MV-4-11 (cell line): ENCODE data around the gene POLD1.
"Not testable (repeated sequence)": the region's sequence is repeated elsewhere in the genome, so short reads cannot be mapped to it uniquely, and the experiment has no call there.

Source experiments
- DNase-seq: peaks from one replicate; lab custom pipeline; 2025; lab: John Stamatoyannopoulos, UW

POLD1 gene

DNA sequence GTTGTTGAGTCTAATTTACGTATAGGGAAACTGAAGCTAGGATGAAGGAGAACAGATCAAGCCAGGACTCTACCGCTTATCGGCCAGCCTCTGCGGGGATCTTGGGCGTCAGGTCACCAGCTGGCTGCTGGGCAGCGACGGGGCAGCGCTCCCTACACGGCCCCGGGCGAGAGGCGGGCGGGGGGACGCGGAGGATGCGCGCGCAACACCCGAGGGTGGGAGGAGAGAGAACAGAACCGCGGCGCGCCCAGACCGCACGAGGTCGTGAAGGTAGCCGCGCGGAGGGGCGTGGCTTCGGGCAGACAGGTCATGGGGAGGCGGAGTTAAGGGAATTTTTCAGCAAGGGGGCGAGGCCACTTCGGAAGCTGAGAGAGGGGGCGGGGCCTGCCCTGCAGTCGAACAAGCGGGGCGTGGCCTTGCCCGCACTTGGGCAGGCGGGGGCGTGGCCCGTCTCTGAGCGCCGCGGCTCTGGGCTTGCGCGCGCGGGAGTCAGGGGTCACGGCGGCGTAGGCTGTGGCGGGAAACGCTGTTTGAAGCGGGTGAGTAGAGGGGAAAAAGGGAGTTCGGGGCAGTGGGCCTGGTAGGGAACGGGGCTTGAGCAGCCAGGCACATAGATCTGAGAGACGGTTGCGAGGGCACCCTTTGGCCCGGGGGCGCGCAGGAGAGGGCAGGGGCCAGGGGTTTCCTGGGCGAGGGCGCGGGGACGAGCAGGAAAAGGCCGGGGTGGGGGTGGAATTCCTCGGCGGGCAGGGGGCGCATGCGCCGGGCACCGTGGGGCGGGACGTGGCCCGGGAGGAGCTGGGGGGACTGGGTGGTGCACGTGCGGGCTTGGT is at the start of gene POLD1:
Gene POLD1, plus strand, starts transcription at position 496 of the 833 bp plus-strand sequence. CDS start 14,505 bp downstream, outside the sequence.
- DNase-seq, result peak; percentile 98

DNA sequence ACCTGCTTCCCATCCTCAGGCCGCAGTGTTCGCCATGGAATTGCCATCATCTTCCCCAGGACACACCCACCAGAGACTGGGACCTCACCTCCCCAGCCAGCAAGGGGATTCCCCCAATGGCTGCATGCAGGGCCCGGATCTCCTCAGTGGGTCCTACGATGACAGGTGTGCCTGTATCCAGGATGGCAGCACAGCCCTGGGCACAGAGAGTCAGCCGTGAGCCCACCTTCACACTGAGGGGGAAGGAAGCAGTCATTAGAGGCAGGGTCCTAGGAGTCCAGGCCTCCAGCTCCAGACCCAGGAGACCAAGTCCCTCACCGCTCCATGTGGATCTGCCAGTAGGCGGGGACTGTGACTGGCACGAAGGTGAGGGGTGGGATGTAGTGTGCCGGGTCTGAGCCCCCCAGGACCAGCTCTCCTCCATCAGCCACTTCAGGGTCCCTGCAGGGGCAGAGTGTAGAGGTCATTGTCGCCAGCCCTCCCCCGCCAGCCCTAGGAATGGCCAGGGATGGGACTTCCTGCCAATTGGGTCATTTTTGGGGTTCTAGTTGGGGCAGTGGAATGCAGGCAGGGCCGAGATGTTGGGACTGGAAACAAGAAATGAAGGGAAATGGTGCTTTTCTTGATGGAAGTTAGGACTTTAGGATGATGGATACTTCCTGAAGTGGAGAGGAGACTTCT is 49.3 kb upstream of the POLD1 start:
- no peak for DNase-seq

DNA sequence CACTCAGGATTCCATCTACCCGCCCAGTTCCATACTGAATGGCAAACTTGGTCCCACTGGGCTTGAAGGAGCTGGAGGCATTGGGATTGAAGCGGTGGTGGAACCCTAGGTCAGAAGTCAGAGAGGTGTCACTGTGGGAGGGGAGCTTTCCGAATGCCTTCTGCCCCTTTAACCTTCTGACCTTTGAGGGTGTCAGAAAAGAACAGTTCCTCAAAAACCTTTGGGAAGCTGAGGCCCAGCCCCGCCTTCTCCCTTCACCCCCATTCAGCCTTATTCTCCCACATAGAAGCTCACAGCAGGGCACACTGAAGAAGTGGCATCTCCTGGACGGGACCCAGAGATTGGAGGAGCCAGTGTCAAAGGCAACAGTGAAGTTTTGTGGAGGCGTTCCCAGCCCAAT is 47.1 kb upstream of the POLD1 start:
- peak; percentile 45 for DNase-seq

DNA sequence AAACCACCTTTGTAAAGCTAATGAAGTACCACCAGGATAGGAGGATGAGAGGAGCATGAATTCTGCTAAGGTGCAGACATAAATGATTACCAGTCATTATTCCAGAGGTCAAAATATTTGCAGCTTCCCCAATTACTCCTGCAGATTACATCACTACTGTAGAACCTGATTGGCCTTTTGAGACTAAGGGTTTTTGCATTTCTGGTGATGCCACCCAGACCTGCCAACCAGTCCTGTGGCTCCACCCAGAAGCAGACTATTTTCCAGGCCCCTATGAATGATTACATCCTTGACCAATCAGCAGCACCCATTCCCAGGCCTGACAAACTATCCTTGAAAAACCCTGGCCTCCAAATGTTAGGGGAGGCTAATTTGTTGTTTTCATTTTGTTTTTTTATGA is 43.8 kb upstream of the POLD1 start:
- peak; percentile 54 for DNase-seq

DNA sequence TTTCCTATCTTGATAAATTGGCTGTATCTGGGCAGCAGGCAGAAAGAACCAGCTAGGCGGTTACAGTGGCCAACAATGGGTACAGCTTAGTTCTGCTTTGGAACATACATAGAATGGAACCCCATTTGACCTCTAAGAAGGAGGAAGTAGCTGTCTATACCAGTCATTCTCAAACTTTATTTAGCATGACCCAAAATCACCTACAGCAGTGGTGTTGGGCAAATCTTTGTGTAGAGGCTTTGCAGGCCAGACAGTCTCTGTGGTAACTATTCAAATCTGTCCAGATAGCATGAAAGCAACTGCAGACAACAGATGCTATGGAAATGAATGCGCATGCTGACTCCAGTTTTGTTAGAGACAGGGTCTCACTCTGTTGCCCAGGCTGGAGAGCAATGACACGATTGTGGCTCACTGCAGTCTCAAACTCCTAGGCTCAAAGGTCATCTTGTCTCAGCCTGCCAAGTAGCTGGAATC is 43.0 kb upstream of the POLD1 start:
- DNase-seq, result peak; percentile 100

DNA sequence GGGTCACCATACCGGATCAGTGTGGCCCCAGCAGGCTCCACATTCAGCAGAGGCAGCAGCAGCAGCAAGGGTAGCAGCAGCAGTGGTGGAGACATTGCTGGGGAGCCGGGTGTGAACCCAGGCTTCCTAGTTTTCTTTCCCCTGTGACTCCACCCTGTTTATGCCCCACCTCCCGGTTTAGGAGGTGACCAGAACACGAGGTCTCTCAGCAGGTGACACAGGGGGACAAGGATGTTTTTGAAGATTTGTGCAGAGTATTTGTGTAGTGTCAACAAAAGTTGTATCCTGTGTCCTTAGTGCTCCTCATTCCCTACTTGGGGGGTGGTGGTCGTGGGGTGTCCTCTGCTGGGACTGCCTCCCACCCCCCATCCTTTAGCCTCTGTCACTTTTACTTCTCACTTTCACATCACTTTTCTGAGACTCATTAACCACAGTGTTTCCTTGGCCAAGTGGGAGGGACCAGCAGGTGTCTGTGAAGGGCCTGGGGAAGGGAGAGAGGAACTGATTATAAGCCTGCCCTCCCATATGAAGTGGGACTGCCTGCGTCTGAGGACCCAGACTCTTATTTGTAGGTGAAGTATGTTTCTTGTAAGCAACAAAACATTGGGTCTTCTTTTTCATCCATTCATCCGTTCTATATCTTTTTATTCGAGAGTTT is 39.4 kb upstream of the POLD1 start:
- DNase-seq, result peak; percentile 95

DNA sequence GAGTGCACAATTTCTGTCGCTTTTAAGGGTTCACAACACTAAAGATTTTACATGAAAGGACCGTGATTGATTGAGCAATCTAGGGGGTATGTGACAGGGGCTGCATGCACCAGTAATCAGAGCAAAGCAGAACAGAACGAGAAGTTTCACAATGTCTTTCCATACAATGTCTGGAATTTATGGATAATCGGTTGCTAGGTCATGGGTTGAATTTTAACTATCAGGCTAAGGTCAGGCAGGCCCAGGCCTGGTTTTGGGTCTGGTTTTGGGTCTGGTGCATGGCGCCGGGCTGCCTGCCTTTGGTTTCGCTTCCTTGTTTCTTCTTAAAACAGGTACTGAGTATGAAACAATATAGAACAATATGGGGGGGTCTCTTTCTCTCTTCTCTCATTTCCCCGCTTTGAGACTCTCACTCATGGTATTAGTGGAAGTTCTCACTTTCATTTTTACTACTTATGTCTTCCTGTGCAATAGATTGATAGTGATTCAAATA is 37.0 kb upstream of the POLD1 start:
- peak; percentile 93 for DNase-seq

DNA sequence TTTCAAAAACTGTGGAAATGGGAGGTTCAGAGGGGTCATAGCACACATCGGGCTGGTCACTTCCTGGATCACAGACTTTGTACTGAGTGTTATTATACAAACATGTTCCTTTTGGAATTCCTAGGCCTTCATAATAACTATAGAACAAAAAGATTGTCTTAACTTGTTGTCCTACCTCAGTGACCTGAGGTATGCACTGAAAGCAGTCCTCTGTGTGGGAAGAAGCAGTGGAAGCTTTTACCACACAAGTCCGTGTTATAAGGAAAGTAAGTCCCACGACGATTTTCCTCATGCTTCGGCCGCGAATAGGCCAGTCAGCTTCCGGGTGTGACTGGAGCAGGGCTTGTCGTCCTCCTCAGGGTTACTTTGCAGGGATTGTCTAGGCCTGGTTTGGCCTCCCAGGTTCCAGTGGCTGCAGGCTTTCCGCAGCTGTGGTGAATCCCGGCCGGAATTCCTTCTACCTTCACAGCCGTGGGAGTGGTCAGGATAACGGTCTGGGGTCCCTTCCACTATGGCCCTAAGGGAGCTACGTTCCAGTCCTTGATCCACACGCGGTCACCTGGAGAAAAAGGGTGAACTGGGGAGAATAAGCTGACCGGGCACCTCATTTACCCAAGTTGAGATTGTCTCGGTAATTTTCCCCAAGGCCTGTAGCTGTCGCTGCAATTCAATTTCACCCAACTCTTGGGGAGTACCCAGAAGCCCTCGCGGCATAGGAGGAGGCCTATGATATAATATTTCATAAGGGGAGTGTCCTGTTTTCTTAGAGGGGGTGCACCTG is 34.7 kb upstream of the POLD1 start:
- no peak for DNase-seq

DNA sequence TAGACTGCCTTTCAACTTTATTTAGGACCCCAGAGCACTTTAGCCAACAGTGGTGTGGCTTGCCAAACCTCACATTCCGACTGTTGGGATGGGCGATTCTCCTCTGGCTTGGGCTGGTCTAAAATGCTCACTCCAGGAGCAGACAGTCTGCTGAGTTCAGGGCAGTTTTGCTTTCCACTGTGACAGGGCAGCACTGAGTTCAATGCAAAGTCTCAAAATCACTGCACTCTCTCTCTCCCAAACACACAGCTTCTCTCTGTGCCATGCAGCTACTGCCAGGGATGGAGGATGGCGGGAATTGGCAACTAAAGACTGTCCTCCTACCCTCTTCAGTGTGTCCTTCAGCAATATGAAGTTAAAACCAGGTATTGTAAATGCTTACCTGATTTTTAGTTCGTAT is 31.9 kb upstream of the POLD1 start:
- no peak for DNase-seq

DNA sequence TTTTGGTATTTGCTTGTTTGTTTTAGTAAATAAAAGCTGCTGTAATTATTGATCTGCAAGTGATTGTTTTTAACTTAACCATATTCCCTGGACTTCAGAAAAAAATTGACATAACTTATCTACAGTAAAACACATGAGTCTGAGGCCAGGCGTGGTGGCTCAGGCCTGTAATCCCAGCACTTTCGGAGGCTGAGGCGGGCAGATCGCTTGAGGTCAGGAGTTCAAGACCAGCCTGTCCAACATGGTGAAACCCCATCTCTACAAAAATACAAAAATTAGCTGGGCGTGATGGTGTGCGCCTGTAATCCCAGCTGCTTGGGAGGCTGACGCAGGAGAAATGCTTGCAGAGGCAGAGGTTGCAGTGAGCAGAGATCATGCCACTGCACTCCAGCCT is 30.7 kb upstream of the POLD1 start:
- not testable (repeated sequence) for DNase-seq

DNA sequence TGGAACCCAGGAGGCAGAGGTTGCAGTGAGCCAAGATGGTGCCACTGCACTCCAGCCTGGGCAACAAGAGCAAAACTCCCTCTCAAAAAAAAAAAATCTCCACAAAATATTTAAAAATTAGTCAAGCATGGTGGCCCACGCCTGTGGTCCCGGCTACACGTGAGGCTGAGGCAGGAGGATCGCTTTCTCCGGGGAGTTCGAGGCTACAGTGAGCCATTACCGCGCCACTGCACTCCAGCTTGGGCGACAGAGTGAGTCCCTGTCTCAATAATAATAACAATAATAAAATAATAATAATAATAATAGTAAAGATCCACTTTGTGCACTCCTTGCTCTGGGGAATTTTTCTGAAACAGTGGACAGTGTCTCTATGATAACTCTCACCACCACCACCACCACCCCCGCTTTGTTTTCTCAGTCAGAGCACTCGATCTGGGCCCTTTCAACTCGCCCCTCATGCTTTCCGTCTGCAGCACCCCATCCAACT is 27.4 kb upstream of the POLD1 start:
- DNase-seq, result no peak

DNA sequence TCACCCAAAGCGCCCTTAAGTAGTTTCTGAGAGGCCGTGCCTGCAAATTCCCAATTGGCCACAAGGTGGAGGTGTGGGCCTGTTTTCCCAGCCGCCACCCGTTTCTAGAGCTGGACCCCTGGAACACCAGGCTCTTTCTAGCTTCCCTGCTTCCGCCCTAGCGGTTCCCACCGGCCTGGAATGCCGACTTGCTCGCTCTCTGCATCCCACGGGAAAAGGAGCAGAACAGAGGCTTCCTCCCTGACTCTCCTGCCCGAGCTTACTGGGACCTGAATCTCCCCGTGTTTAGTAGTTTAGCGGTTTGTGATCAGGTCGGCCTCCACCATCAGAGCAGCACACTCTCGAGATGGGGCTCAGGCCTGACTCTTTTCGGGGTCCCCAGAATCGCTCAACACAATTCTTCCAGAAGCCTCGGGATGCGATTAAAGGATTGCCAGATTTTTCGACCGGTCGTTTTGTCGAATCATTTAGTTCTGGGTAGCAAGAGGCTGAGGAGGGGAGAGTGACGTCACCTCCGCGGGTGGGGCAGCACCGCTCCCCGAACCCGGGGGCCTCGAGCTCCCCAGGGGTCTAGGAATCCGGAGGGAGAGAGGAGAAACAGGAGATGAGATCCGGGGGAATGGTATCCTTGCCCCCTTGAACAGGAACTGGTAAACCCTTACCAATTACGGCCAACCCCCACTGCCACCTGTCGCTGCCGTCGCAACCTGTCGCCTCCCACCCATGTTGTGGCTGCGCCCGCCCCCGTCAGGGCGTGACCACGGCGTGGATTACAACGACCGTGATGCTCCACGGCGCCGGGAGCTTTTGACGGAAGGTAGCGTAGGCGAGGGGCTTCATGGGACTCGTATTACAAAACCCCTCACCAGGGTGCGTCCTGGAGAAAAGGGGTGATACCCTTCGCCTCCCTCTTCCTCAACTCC is 26.7 kb upstream of the POLD1 start:
- DNase-seq, result peak; percentile 83

DNA sequence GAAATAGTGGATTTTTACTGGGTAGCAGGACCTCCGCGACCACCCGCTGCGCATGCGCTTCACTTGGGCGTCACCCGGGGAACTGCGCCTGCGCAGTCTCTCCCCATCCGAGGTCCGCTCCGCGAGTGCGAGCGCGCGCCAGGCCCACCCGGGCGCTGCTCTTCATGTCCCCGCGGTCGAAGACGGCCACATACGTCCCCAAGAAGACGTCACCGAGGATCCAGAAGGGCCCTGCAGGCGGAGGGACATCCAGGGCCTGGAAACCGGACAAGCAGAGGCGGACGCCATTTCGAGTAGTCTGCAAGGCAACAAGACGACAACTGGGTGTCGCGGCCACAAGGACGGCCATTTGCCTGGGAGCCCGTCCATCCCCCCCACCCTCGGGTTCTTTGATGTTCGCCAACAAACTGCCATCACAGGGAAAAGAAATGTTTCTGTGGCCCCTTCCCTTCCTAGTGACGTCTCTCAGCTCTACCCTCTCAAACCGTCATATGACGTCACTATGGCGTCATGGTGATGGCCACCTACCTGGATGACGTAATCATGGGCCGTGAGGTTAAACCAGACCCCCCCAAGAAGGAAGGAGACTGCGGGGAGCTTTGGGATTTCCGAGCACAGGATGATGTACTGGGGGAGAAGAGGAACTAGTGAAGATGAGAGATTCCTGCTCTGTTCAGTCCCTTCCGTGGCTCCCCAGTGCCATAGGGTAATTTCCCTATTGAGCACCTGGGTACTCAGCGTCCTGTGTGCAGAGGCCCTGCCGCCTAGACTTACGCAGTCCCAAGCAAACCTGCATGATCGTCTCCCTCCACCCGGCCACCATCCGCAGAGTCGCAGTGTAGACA is 25.4 kb upstream of the POLD1 start:
- DNase-seq, result peak; percentile 83

DNA sequence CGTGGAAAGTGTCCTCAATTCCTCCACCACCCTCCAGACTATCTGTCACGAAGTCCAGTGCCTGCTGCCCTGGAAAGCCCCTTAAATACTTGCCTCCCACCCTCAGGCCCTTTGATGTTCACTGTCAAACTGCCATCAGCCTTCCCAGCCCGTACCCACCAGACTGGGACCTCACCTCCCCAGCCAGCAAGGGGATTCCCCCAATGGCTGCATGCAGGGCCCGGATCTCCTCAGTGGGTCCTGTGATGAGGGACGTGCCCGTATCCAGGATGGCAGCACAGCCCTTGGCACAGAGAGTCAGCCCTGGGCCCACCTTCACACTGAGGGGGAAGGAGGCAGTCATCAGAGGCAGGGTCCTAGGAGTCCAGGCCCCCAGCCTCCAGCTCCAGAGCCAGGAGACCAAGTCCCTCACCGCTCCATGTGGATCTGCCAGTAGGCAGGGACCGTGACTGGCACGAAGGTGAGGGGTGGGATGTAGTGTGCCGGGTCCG is 24.8 kb upstream of the POLD1 start:
- DNase-seq, result no peak

DNA sequence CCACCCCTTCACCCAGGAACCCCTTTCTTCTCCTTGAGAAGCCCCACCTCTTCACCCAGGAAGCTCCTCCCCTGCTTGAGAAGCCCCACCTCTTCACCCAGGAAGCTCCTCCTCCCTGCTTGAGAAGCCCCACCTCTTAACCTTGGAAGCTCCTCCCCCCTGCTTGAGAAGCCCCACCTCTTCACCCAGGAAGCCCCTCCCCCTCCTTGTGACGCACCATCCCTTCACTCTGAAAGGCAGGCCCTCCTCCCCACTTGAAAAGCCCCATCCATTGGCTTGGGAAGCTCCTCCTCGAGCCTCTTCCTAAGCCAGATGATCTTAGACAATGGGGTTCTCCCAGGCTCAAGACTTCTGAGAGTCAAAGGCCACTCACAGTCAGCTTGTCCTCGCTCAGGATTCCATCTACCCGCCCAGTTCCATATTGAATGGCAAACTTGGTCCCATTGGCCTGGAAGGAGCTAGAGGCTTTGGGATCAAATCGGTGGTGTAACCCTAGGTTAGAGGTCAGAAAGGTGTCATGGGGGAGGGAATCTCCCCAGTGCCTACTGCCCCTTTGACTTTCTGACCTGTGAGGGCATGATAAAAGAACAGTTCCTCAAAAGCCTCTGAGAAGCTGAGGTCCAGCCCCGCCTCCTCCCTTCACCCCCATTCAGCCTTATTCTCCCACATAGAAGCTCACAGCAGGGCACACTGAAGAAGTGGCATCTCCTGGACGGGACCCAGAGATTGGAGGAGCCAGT is 22.7 kb upstream of the POLD1 start:
- DNase-seq, result peak; percentile 86

DNA sequence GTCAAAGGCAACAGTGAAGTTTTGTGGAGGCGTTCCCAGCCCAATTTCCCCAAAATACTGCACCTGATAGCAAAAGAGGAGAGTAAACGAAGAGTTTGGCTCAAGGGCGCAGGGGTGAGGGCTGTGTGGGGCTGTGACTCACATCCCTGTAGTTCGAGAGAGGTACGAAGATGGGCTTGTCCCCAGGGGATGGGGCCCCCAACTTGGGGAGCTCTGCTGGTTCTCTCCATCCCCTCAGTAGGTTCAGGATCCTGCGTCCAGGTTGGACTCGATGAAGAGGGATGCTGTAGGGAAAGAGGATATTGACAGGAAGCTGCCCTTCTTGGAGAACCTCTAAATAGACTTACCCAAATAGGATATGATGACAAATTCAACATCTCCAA is 22.1 kb upstream of the POLD1 start:
- DNase-seq, result no peak

DNA sequence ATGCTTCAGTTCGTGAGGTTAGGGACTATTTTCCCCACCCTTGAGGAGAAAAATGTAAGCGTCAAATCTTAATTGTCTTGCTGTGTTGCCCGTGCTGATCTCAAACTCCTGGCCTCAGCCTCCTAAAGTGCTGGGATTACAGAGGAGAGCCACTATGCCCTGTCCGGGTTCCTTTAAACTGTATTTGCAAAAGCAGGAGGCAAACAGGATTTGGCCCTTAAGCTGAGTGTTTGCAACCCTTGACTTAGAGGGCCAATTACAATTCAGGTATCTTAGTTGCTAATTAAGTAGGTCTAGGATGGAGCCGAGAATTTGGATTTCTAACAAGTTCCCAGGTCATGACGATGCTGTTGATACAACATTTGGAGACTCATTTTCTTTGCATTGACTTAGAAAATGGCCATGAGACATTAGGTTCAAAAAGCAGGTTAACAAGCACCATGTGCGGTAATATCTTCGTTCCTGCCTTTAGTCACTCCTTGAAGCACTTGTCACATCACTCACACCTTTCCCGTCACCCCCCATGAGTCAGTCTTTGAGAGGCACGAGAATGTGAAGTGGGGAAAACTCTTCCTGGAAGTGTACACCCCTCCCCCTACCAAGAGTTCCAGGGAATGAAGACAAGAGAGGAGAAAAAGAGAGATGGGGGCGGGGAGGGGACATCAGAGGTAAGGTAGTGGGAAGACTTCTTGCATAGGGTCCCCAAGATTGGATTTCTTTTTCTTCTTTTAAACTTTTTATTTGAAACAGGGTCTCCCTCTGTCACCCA is 21.3 kb upstream of the POLD1 start:
- no peak for DNase-seq
